GM23338 (cell line): Measurements from ENCODE around the gene TFF1. TPM values are rescaled to one million over a fixed set of nuclear protein-coding genes. Genes with fewer than 3 reads are reported as not detected.

Source experiments
- ATAC-seq: fragments of 200-7000 bp; cut with Tn5 transposase; 3 replicates; pipeline ENCODE4 v1.9.1; 2020
- DNase-seq: peaks from one replicate; pipeline ENCODE4 v3.0.0-alpha.2; 2015; ENCODE audit warnings: low spot score
- H2AFZ ChIP-seq: fragments of 200-600 bp; sonication (generic); 2 replicates; pipeline ENCODE4 v1.8.0; 2016; ENCODE audit warnings: antibody characterized with exemption, mild to moderate bottlenecking, moderate library complexity
- H3F3A ChIP-seq: fragments of 200-600 bp; sonication (generic); replicated peaks from 2 replicates; pipeline ENCODE4 v1.8.0; 2017; ENCODE audit warnings: antibody characterized with exemption, mixed run types, low read depth
- H3K27ac ChIP-seq: fragments of 200-600 bp; sonication (generic); 2 replicates; pipeline ENCODE4 v1.6.1; 2016; ENCODE audit warnings: low read depth
- H3K27me3 ChIP-seq: fragments of 200-600 bp; sonication (generic); 2 replicates; pipeline ENCODE4 v1.8.0; 2016; ENCODE audit warnings: mild to moderate bottlenecking, mixed run types, moderate library complexity; ENCODE audit not compliant: insufficient read depth
- H3K36me3 ChIP-seq: fragments of 200-600 bp; sonication (generic); 2 replicates; pipeline ENCODE4 v1.8.0; 2016; ENCODE audit warnings: mild to moderate bottlenecking; ENCODE audit not compliant: insufficient read depth
- H3K4me1 ChIP-seq: fragments of 200-600 bp; sonication (generic); 2 replicates; pipeline ENCODE4 v1.8.0; 2016; ENCODE audit warnings: mild to moderate bottlenecking, moderate library complexity; ENCODE audit not compliant: insufficient read depth
- H3K4me2 ChIP-seq: fragments of 200-600 bp; sonication (generic); 2 replicates; pipeline ENCODE4 v1.7.1; 2017; ENCODE audit warnings: mixed run types
- H3K4me3 ChIP-seq: fragments of 200-600 bp; sonication (generic); 2 replicates; pipeline ENCODE4 v1.6.1; 2016; ENCODE audit warnings: mixed run types
- H3K79me2 ChIP-seq: fragments of 200-600 bp; sonication (generic); replicated peaks from 2 replicates; pipeline ENCODE4 v1.8.0; 2017; ENCODE audit warnings: mild to moderate bottlenecking; ENCODE audit not compliant: insufficient read depth
- H3K9me2 ChIP-seq: fragments of 200-600 bp; sonication (generic); 2 replicates; pipeline ENCODE4 v1.8.0; 2017; ENCODE audit not compliant: insufficient read depth
- H4K20me1 ChIP-seq: fragments of 200-600 bp; sonication (generic); replicated peaks from 2 replicates; pipeline ENCODE4 v1.8.0; 2017; ENCODE audit warnings: mild to moderate bottlenecking; ENCODE audit not compliant: insufficient read depth
- H3K27ac Mint-ChIP-seq: 2 replicates; pipeline ENCODE4 v1.8.0; 2020; ENCODE audit warnings: inconsistent platforms, mild to moderate bottlenecking, moderate library complexity, mixed read lengths
- H3K27me3 Mint-ChIP-seq: 3 replicates; pipeline ENCODE4 v1.8.0; 2022; ENCODE audit warnings: low read depth, mild to moderate bottlenecking, moderate library complexity, mixed read lengths, inconsistent platforms; ENCODE audit not compliant: insufficient read depth, poor library complexity
- H3K36me3 Mint-ChIP-seq: 3 replicates; pipeline ENCODE4 v1.8.0; 2021; ENCODE audit warnings: low read depth, mild to moderate bottlenecking, inconsistent platforms, moderate library complexity, mixed read lengths
- H3K4me1 Mint-ChIP-seq: 3 replicates; pipeline ENCODE4 v1.8.0; 2020; ENCODE audit warnings: mild to moderate bottlenecking, inconsistent platforms, mixed read lengths
- H3K4me3 Mint-ChIP-seq: 3 replicates; pipeline ENCODE4 v1.8.0; 2021; ENCODE audit warnings: moderate library complexity, mild to moderate bottlenecking, inconsistent platforms, mixed read lengths
- H3K9me3 Mint-ChIP-seq: 3 replicates; pipeline ENCODE4 v1.8.0; 2020; ENCODE audit warnings: moderate library complexity, mild to moderate bottlenecking, inconsistent platforms, mixed read lengths
- CTCF ChIP-seq, 2 experiments: fragments of 200-600 bp in 1 of 2; sonication (generic) in 1 of 2; conservative IDR thresholded peaks; 2 replicates each; pipeline versions ENCODE4 v1.5.1 to v1.6.1; 2016 to 2017; ENCODE audit warnings: antibody characterized with exemption in 2 of 2, low read depth in 2 of 2, mild to moderate bottlenecking in 2 of 2, moderate library complexity in 1 of 2
- POLR2AphosphoS5 ChIP-seq: IDR thresholded peaks from 2 replicates; pipeline ENCODE4 v1.6.1; 2016; ENCODE audit warnings: antibody characterized with exemption, low read depth
- STAT1 ChIP-seq: IDR thresholded peaks from one replicate; pipeline ENCODE4 v1.6.1; 2016; ENCODE audit warnings: antibody characterized with exemption; ENCODE audit not compliant: unreplicated experiment
- ZNF331 ChIP-seq: fragments of 250-450 bp; sonication (Bioruptor Pico); IDR thresholded peaks from 2 replicates; pipeline ENCODE4 v1.5.0; 2020; ENCODE audit warnings: low read depth, mild to moderate bottlenecking, moderate library complexity
- polyA plus RNA-seq: library from polyadenylated mRNA; unstranded; fragments of >200 nt; fragmentation: Nextera tagmentation; extraction: Ambion mirVana; gene quantifications from 2 replicates; pipeline ENCODE4 v1.2.1, GENCODE V29; 2016
- total RNA-seq: library from RNA; depleted of rRNA; stranded (reverse); fragments of >200 nt; shearing (Covaris generic); gene quantifications from 2 replicates; pipeline ENCODE4 v1.2.3, GENCODE V29; 2014
- TF ChIP-seq, protein P1 (sequence below): fragments of 250-450 bp; sonication (Bioruptor Pico); IDR thresholded peaks from 2 replicates; pipeline ENCODE4 v1.5.0; 2020; ENCODE audit warnings: mild to moderate bottlenecking, moderate library complexity

The TFF1 gene
- total and polyA plus RNA-seq, 2 experiments from 2014 or later: not detected

- TF ChIP-seq, protein P1, sequence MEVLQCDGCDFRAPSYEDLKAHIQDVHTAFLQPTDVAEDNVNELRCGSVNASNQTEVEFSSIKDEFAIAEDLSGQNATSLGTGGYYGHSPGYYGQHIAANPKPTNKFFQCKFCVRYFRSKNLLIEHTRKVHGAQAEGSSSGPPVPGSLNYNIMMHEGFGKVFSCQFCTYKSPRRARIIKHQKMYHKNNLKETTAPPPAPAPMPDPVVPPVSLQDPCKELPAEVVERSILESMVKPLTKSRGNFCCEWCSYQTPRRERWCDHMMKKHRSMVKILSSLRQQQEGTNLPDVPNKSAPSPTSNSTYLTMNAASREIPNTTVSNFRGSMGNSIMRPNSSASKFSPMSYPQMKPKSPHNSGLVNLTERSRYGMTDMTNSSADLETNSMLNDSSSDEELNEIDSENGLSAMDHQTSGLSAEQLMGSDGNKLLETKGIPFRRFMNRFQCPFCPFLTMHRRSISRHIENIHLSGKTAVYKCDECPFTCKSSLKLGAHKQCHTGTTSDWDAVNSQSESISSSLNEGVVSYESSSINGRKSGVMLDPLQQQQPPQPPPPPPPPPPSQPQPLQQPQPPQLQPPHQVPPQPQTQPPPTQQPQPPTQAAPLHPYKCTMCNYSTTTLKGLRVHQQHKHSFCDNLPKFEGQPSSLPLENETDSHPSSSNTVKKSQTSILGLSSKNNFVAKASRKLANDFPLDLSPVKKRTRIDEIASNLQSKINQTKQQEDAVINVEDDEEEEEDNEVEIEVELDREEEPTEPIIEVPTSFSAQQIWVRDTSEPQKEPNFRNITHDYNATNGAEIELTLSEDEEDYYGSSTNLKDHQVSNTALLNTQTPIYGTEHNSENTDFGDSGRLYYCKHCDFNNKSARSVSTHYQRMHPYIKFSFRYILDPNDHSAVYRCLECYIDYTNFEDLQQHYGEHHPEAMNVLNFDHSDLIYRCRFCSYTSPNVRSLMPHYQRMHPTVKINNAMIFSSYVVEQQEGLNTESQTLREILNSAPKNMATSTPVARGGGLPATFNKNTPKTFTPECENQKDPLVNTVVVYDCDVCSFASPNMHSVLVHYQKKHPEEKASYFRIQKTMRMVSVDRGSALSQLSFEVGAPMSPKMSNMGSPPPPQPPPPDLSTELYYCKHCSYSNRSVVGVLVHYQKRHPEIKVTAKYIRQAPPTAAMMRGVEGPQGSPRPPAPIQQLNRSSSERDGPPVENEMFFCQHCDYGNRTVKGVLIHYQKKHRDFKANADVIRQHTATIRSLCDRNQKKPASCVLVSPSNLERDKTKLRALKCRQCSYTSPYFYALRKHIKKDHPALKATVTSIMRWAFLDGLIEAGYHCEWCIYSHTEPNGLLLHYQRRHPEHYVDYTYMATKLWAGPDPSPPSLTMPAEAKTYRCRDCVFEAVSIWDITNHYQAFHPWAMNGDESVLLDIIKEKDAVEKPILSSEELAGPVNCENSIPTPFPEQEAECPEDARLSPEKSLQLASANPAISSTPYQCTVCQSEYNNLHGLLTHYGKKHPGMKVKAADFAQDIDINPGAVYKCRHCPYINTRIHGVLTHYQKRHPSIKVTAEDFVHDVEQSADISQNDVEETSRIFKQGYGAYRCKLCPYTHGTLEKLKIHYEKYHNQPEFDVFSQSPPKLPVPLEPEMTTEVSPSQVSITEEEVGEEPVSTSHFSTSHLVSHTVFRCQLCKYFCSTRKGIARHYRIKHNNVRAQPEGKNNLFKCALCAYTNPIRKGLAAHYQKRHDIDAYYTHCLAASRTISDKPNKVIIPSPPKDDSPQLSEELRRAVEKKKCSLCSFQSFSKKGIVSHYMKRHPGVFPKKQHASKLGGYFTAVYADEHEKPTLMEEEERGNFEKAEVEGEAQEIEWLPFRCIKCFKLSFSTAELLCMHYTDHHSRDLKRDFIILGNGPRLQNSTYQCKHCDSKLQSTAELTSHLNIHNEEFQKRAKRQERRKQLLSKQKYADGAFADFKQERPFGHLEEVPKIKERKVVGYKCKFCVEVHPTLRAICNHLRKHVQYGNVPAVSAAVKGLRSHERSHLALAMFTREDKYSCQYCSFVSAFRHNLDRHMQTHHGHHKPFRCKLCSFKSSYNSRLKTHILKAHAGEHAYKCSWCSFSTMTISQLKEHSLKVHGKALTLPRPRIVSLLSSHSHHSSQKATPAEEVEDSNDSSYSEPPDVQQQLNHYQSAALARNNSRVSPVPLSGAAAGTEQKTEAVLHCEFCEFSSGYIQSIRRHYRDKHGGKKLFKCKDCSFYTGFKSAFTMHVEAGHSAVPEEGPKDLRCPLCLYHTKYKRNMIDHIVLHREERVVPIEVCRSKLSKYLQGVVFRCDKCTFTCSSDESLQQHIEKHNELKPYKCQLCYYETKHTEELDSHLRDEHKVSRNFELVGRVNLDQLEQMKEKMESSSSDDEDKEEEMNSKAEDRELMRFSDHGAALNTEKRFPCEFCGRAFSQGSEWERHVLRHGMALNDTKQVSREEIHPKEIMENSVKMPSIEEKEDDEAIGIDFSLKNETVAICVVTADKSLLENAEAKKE (CRISPR knock-in tag): no peak
These were observed 27.2 kb upstream of the TFF1 start (continued) for GRCh38 chr21:42393443-42393950.

DNA sequence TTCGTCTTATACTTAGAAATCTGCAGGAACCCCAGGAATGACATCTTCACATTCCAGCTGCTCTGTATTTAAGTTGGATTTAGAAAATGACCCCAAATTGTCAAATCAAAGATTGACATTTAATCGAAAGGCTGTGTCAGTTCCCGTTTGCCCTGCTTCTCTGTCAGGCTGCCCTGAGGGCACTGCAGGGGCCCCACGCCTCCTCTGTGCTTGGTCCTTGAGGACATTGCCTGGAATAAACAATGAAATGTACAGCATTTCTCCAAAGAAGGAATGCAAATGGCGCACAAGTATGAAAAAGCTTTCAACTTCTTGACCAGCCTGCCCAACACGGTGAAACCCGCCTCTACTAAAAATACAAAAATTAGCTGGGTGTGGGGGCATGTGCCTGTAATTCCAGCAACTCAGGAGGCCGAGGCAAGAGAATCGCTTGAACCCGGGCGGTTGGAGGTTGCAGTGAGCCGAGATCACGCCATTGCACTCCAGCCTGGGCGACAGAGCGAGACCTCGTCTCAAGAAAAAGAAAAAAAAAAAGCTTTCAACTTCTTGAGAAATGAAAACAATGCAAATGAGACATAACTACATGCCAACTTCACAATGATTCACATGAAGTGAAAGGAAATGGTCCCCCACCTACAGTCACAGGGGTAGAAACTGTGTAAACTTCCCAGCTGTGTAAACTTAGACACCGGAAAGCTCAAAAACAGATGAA lies 26.6 kb upstream of the TFF1 start:
- no peak overlapping the region for H3K4me3 Mint-ChIP-seq
- peaks cover 8% of the 10 kb centered on the region; the same call in 1 of the 3 replicates for H3K36me3 Mint-ChIP-seq
- TF ChIP-seq, protein P1 (CRISPR knock-in tag): no peak
- TF ChIP-seq STAT1 (no peak), POLR2AphosphoS5 (no peak), CTCF (conservative IDR thresholded peaks at IDR 0.05; ENCODE audit: low read depth in 2 of 2) (no peak), ZNF331 (no peak)

More for the DNA sequence above, 26.6 kb upstream of the TFF1 start:
- Mint-ChIP-seq H3K9me3 (peaks cover 6% of the 10 kb centered on the region; the same call in 2 of the 3 replicates), H3K27me3 (peaks cover 10% of the 10 kb centered on the region), H3K4me1 (peaks cover 20% of the 10 kb centered on the region), H3K27ac (no peak overlapping the region)
- Histone ChIP-seq H4K20me1 (no peaks in the 10 kb centered on the region), H3K4me3 (no peak overlapping the region), H2AFZ (no peak overlapping the region), H3F3A (peaks cover 5% of the 10 kb centered on the region; the same call in 1 of the 2 replicates), H3K9me2 (no peaks in the 10 kb centered on the region), H3K36me3 (no peaks in the 10 kb centered on the region), H3K27me3 (no peaks in the 10 kb centered on the region), H3K4me1 (peaks cover 6% of the 10 kb centered on the region), H3K27ac (no peak overlapping the region), H3K4me2 (no peak overlapping the region), H3K79me2 (no peaks in the 10 kb centered on the region)
- DNase-seq: no peak
- no peak for ATAC-seq
